WTC11 (cell line): ENCODE measurements around the gene LSM7. TPM values are rescaled to one million over a fixed set of nuclear protein-coding genes. Genes with fewer than 3 reads are reported as not detected.
A peak's percentile ranks its signal among the peaks of the same experiment; 100 is the strongest.

Experiments used
- NR1H2 ChIP-seq: sonication (generic); formaldehyde crosslinking; IDR thresholded peaks from 2 replicates; pipeline ENCODE4 v1.9.0; 2021; ENCODE audit warnings: mild to moderate bottlenecking, moderate library complexity, missing genetic modification reagents
- NR3C1 ChIP-seq: sonication (generic); formaldehyde crosslinking; conservative IDR thresholded peaks from 2 replicates; pipeline ENCODE4 v1.8.1; 2023; ENCODE audit warnings: low read depth, mild to moderate bottlenecking, missing genetic modification reagents
- OVOL2 ChIP-seq: fragments of 250-450 bp; sonication (Bioruptor Pico); IDR thresholded peaks from 2 replicates; pipeline ENCODE4 v1.9.0; 2021; ENCODE audit warnings: mild to moderate bottlenecking, borderline replicate concordance
- PRRX2 ChIP-seq: fragments of 250-450 bp; sonication (Bioruptor Pico); IDR thresholded peaks from 2 replicates; pipeline ENCODE4 v1.8.0; 2021; ENCODE audit warnings: mild to moderate bottlenecking
- TEAD1 ChIP-seq: sonication (generic); formaldehyde crosslinking; IDR thresholded peaks from 2 replicates; pipeline ENCODE4 v1.8.0; 2022; ENCODE audit warnings: mild to moderate bottlenecking, missing genetic modification reagents
- ZBTB21 ChIP-seq: sonication (generic); formaldehyde crosslinking; IDR thresholded peaks from 2 replicates; pipeline ENCODE4 v1.8.1; 2023; ENCODE audit warnings: mild to moderate bottlenecking, missing genetic modification reagents, borderline replicate concordance
- ZNF317 ChIP-seq: sonication (generic); formaldehyde crosslinking; IDR thresholded peaks from 2 replicates; pipeline ENCODE4 v1.8.1; 2023; ENCODE audit warnings: low read depth, mild to moderate bottlenecking, moderate library complexity, missing genetic modification reagents, borderline replicate concordance
- total RNA-seq: library from RNA; stranded (reverse); gene quantifications from 3 replicates; pipeline ENCODE4 v1.2.3, GENCODE V29; 2021
- TF ChIP-seq, protein P1 (sequence below): fragments of 250-450 bp; sonication (Bioruptor Pico); conservative IDR thresholded peaks from 2 replicates; pipeline ENCODE4 v1.9.0; 2021; ENCODE audit warnings: mild to moderate bottlenecking
- TF ChIP-seq, protein P2 (sequence below): sonication (generic); formaldehyde crosslinking; IDR thresholded peaks from 2 replicates; pipeline ENCODE4 v1.8.1; 2022; ENCODE audit warnings: low read depth, mild to moderate bottlenecking, moderate library complexity, missing genetic modification reagents, borderline replicate concordance
- TF ChIP-seq, protein P3 (sequence below): sonication (generic); formaldehyde crosslinking; IDR thresholded peaks from 2 replicates; pipeline ENCODE4 v1.8.0; 2023; ENCODE audit warnings: missing genetic modification reagents
- TF ChIP-seq, protein P4 (sequence below): sonication (generic); formaldehyde crosslinking; IDR thresholded peaks from 2 replicates; pipeline ENCODE4 v1.8.0; 2022; ENCODE audit warnings: mild to moderate bottlenecking, missing genetic modification reagents
- TF ChIP-seq, protein P5 (sequence below): sonication (generic); formaldehyde crosslinking; IDR thresholded peaks from 2 replicates; pipeline ENCODE4 v1.8.0; 2022; ENCODE audit warnings: missing genetic modification reagents
- TF ChIP-seq, protein P6 (sequence below): sonication (generic); formaldehyde crosslinking; IDR thresholded peaks from 2 replicates; pipeline ENCODE4 v1.8.1; 2022; ENCODE audit warnings: mild to moderate bottlenecking, missing genetic modification reagents, moderate library complexity, borderline replicate concordance
- TF ChIP-seq, protein P7 (sequence below): sonication (generic); formaldehyde crosslinking; IDR thresholded peaks from 2 replicates; pipeline ENCODE4 v1.8.1; 2023; ENCODE audit warnings: mild to moderate bottlenecking, missing genetic modification reagents, moderate library complexity
- TF ChIP-seq, protein P8 (sequence below): sonication (generic); formaldehyde crosslinking; IDR thresholded peaks from 2 replicates; pipeline ENCODE4 v1.8.0; 2022; ENCODE audit warnings: mild to moderate bottlenecking, missing genetic modification reagents
- TF ChIP-seq, protein P9 (sequence below): sonication (generic); formaldehyde crosslinking; IDR thresholded peaks from 2 replicates; pipeline ENCODE4 v1.8.1; 2023; ENCODE audit warnings: mild to moderate bottlenecking, missing genetic modification reagents
- TF ChIP-seq, protein P10 (sequence below): sonication (generic); formaldehyde crosslinking; IDR thresholded peaks from 2 replicates; pipeline ENCODE4 v1.8.0; 2023; ENCODE audit warnings: missing genetic modification reagents, mild to moderate bottlenecking, borderline replicate concordance

Gene LSM7
- total RNA-seq, 1 experiment from 2014 or later, result 245 TPM

DNA sequence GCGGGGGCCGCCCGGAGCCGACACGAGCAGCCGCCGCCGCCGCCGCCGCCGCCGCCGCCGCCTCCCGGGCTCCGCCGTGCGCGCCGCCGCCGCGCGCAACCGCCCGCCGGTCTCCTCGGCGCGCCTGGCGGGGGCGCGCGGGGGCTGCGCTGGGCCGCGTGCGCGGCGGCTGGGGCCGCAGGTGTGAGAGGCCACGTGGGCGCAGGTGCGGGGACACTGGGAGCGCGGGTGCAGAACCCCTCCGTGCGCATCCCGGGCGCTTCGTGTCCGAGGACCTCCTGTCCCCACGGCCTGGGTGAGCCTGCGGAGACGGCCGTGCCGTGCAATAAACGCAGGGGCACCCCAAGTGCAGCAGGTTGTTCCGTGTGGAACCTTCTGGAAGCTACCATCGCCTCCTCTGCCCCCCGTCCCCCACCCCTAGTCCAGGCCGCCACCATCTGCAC is 20.3 kb downstream of the LSM7 start, which contains the start of gene LINGO3 (continued):
- TF ChIP-seq, protein P1, sequence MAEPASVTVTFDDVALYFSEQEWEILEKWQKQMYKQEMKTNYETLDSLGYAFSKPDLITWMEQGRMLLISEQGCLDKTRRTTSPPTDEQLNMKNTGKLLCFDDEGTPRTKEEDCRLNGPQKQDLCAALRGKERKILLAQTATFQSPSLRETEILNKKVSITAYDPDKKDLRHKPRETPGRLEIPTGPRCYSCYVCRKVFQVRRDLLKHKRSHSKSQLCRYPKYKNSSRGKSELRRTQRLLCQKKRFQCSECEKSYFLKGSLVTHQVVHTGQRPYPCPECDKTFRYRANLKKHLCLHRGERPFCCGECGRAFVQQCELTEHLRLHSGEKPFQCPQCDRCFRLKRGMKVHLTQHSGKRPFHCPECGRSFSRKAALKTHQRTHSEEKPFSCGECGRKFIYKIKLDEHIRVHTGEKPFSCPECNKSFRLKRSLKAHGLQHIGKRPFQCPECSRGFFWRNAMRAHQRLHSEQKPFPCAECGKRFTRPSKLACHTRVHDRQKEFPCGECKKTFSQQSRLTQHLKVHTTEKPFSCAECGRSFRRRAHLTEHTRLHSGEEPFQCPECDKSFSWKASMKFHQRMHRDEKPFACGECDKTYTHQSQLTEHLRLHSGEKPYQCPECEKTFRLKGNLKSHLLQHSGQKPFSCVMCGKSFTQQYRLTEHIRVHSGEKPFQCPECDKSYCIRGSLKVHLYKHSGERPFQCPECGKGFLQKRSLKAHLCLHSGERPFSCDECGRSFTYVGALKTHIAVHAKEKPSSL (CRISPR knock-in tag), result no peak
- TF ChIP-seq, protein P2, sequence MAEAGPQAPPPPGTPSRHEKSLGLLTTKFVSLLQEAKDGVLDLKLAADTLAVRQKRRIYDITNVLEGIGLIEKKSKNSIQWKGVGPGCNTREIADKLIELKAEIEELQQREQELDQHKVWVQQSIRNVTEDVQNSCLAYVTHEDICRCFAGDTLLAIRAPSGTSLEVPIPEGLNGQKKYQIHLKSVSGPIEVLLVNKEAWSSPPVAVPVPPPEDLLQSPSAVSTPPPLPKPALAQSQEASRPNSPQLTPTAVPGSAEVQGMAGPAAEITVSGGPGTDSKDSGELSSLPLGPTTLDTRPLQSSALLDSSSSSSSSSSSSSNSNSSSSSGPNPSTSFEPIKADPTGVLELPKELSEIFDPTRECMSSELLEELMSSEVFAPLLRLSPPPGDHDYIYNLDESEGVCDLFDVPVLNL (CRISPR knock-in tag), result no peak
- TF ChIP-seq, protein P3, sequence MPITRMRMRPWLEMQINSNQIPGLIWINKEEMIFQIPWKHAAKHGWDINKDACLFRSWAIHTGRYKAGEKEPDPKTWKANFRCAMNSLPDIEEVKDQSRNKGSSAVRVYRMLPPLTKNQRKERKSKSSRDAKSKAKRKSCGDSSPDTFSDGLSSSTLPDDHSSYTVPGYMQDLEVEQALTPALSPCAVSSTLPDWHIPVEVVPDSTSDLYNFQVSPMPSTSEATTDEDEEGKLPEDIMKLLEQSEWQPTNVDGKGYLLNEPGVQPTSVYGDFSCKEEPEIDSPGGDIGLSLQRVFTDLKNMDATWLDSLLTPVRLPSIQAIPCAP, result peak; percentile 49; the same call in 1 of the 2 replicates
- TF ChIP-seq, protein P4, sequence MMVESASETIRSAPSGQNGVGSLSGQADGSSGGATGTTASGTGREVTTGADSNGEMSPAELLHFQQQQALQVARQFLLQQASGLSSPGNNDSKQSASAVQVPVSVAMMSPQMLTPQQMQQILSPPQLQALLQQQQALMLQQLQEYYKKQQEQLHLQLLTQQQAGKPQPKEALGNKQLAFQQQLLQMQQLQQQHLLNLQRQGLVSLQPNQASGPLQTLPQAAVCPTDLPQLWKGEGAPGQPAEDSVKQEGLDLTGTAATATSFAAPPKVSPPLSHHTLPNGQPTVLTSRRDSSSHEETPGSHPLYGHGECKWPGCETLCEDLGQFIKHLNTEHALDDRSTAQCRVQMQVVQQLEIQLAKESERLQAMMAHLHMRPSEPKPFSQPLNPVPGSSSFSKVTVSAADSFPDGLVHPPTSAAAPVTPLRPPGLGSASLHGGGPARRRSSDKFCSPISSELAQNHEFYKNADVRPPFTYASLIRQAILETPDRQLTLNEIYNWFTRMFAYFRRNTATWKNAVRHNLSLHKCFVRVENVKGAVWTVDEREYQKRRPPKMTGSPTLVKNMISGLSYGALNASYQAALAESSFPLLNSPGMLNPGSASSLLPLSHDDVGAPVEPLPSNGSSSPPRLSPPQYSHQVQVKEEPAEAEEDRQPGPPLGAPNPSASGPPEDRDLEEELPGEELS (CRISPR knock-in tag), result peak; percentile 82; the same call in 1 of the 2 replicates
- TF ChIP-seq, protein P5, sequence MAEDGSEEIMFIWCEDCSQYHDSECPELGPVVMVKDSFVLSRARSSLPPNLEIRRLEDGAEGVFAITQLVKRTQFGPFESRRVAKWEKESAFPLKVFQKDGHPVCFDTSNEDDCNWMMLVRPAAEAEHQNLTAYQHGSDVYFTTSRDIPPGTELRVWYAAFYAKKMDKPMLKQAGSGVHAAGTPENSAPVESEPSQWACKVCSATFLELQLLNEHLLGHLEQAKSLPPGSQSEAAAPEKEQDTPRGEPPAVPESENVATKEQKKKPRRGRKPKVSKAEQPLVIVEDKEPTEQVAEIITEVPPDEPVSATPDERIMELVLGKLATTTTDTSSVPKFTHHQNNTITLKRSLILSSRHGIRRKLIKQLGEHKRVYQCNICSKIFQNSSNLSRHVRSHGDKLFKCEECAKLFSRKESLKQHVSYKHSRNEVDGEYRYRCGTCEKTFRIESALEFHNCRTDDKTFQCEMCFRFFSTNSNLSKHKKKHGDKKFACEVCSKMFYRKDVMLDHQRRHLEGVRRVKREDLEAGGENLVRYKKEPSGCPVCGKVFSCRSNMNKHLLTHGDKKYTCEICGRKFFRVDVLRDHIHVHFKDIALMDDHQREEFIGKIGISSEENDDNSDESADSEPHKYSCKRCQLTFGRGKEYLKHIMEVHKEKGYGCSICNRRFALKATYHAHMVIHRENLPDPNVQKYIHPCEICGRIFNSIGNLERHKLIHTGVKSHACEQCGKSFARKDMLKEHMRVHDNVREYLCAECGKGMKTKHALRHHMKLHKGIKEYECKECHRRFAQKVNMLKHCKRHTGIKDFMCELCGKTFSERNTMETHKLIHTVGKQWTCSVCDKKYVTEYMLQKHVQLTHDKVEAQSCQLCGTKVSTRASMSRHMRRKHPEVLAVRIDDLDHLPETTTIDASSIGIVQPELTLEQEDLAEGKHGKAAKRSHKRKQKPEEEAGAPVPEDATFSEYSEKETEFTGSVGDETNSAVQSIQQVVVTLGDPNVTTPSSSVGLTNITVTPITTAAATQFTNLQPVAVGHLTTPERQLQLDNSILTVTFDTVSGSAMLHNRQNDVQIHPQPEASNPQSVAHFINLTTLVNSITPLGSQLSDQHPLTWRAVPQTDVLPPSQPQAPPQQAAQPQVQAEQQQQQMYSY (CRISPR knock-in tag), result 0 out of 2 replicates have a peak, but pooled peaks have one; percentile 18
- TF ChIP-seq TEAD1 (CRISPR knock-in tag) (peak; percentile 90; the same call in 1 of the 2 replicates), ZNF317 (CRISPR knock-in tag) (no peak), NR1H2 (no peak), PRRX2 (CRISPR knock-in tag) (no peak), OVOL2 (CRISPR knock-in tag) (no peak), ZBTB21 (CRISPR knock-in tag) (0 out of 2 replicates have a peak, but pooled peaks have one; percentile 26), NR3C1 (CRISPR knock-in tag) (no peak)
- TF ChIP-seq, protein P6, sequence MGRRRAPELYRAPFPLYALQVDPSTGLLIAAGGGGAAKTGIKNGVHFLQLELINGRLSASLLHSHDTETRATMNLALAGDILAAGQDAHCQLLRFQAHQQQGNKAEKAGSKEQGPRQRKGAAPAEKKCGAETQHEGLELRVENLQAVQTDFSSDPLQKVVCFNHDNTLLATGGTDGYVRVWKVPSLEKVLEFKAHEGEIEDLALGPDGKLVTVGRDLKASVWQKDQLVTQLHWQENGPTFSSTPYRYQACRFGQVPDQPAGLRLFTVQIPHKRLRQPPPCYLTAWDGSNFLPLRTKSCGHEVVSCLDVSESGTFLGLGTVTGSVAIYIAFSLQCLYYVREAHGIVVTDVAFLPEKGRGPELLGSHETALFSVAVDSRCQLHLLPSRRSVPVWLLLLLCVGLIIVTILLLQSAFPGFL (CRISPR knock-in tag), result no peak
- TF ChIP-seq, protein P7, sequence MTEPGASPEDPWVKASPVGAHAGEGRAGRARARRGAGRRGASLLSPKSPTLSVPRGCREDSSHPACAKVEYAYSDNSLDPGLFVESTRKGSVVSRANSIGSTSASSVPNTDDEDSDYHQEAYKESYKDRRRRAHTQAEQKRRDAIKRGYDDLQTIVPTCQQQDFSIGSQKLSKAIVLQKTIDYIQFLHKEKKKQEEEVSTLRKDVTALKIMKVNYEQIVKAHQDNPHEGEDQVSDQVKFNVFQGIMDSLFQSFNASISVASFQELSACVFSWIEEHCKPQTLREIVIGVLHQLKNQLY, result no peak
- TF ChIP-seq, protein P8, sequence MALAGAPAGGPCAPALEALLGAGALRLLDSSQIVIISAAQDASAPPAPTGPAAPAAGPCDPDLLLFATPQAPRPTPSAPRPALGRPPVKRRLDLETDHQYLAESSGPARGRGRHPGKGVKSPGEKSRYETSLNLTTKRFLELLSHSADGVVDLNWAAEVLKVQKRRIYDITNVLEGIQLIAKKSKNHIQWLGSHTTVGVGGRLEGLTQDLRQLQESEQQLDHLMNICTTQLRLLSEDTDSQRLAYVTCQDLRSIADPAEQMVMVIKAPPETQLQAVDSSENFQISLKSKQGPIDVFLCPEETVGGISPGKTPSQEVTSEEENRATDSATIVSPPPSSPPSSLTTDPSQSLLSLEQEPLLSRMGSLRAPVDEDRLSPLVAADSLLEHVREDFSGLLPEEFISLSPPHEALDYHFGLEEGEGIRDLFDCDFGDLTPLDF (CRISPR knock-in tag), result no peak
- TF ChIP-seq, protein P9, sequence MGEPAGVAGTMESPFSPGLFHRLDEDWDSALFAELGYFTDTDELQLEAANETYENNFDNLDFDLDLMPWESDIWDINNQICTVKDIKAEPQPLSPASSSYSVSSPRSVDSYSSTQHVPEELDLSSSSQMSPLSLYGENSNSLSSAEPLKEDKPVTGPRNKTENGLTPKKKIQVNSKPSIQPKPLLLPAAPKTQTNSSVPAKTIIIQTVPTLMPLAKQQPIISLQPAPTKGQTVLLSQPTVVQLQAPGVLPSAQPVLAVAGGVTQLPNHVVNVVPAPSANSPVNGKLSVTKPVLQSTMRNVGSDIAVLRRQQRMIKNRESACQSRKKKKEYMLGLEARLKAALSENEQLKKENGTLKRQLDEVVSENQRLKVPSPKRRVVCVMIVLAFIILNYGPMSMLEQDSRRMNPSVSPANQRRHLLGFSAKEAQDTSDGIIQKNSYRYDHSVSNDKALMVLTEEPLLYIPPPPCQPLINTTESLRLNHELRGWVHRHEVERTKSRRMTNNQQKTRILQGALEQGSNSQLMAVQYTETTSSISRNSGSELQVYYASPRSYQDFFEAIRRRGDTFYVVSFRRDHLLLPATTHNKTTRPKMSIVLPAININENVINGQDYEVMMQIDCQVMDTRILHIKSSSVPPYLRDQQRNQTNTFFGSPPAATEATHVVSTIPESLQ (CRISPR knock-in tag), result no peak
- TF ChIP-seq, protein P10, sequence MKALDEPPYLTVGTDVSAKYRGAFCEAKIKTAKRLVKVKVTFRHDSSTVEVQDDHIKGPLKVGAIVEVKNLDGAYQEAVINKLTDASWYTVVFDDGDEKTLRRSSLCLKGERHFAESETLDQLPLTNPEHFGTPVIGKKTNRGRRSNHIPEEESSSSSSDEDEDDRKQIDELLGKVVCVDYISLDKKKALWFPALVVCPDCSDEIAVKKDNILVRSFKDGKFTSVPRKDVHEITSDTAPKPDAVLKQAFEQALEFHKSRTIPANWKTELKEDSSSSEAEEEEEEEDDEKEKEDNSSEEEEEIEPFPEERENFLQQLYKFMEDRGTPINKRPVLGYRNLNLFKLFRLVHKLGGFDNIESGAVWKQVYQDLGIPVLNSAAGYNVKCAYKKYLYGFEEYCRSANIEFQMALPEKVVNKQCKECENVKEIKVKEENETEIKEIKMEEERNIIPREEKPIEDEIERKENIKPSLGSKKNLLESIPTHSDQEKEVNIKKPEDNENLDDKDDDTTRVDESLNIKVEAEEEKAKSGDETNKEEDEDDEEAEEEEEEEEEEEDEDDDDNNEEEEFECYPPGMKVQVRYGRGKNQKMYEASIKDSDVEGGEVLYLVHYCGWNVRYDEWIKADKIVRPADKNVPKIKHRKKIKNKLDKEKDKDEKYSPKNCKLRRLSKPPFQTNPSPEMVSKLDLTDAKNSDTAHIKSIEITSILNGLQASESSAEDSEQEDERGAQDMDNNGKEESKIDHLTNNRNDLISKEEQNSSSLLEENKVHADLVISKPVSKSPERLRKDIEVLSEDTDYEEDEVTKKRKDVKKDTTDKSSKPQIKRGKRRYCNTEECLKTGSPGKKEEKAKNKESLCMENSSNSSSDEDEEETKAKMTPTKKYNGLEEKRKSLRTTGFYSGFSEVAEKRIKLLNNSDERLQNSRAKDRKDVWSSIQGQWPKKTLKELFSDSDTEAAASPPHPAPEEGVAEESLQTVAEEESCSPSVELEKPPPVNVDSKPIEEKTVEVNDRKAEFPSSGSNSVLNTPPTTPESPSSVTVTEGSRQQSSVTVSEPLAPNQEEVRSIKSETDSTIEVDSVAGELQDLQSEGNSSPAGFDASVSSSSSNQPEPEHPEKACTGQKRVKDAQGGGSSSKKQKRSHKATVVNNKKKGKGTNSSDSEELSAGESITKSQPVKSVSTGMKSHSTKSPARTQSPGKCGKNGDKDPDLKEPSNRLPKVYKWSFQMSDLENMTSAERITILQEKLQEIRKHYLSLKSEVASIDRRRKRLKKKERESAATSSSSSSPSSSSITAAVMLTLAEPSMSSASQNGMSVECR (CRISPR knock-in tag), result no peak; the same call in 1 of the 2 replicates
